Endodermal cell (in vitro differentiated cells): ENCODE results near the gene PHGDH. TPM values are rescaled to one million over a fixed set of nuclear protein-coding genes. Genes with fewer than 3 reads are reported as not detected.
"Not testable (repeated sequence)": the region's sequence is repeated elsewhere in the genome, so short reads cannot be mapped to it uniquely, and the experiment has no call there.

Experiments used
- DNase-seq: peaks from one replicate; pipeline ENCODE4 v3.0.0-alpha.2; 2017
- H3K27ac ChIP-seq: 2 replicates; pipeline ENCODE4 v1.5.1; 2013; ENCODE audit warnings: mild to moderate bottlenecking, low read depth, low read length, moderate library complexity
- H3K27me3 ChIP-seq: 2 replicates; pipeline ENCODE4 v1.6.1; 2013; ENCODE audit warnings: mild to moderate bottlenecking, low read length, moderate library complexity; ENCODE audit not compliant: insufficient read depth, control insufficient read depth, poor library complexity, severe bottlenecking
- H3K36me3 ChIP-seq: 2 replicates; pipeline ENCODE4 v1.7.0; 2013; ENCODE audit warnings: mild to moderate bottlenecking, low read length, moderate library complexity; ENCODE audit not compliant: control insufficient read depth, insufficient read depth
- H3K4me1 ChIP-seq: one replicate; pipeline ENCODE4 v1.7.0; 2013; ENCODE audit warnings: low read length; ENCODE audit not compliant: control insufficient read depth, insufficient read depth
- H3K4me3 ChIP-seq: 2 replicates; pipeline ENCODE4 v1.5.1; 2013; ENCODE audit warnings: mild to moderate bottlenecking, low read length, moderate library complexity
- H3K9ac ChIP-seq: 2 replicates; pipeline ENCODE4 v1.6.1; 2013; ENCODE audit warnings: mild to moderate bottlenecking, low read length, moderate library complexity; ENCODE audit not compliant: poor library complexity, severe bottlenecking; ENCODE audit errors: extremely low read depth
- H3K9me3 ChIP-seq: 2 replicates; pipeline ENCODE4 v1.6.1; 2013; ENCODE audit warnings: mild to moderate bottlenecking, low read length, moderate library complexity; ENCODE audit not compliant: control insufficient read depth
- H3K27ac Mint-ChIP-seq: 2 replicates; pipeline ENCODE4 v1.8.0; 2020; ENCODE audit warnings: mixed read lengths
- H3K27me3 Mint-ChIP-seq: 2 replicates; pipeline ENCODE4 v1.8.0; 2021; ENCODE audit warnings: mild to moderate bottlenecking, mixed read lengths; ENCODE audit not compliant: insufficient read depth
- H3K36me3 Mint-ChIP-seq: 2 replicates; pipeline ENCODE4 v1.8.0; 2020; ENCODE audit warnings: low read depth, mixed read lengths
- H3K4me1 Mint-ChIP-seq: 2 replicates; pipeline ENCODE4 v1.8.0; 2020; ENCODE audit warnings: mixed read lengths
- H3K4me3 Mint-ChIP-seq: 2 replicates; pipeline ENCODE4 v1.8.0; 2020; ENCODE audit warnings: mild to moderate bottlenecking, moderate library complexity, mixed read lengths
- H3K9me3 Mint-ChIP-seq: 2 replicates; pipeline ENCODE4 v1.8.0; 2020; ENCODE audit warnings: mild to moderate bottlenecking, mixed read lengths
- CTCF ChIP-seq: fragments of 200-600 bp; sonication (generic); conservative IDR thresholded peaks from 2 replicates; pipeline ENCODE4 v1.5.0; 2021; ENCODE audit warnings: antibody characterized with exemption, mild to moderate bottlenecking
- WGBS, 2 experiments: methylation state at CpG; one replicate each; pipeline versions ENCODE4 v1.1.5 to v1.1.7; 2013; ENCODE audit warnings: missing lambda C conversion rate in 2 of 2, mixed read lengths in 1 of 2; ENCODE audit not compliant: insufficient coverage in 1 of 2, insufficient read length in 1 of 2; 5-methylcytosine and 5-hydroxymethylcytosine counted together
- total RNA-seq, 2 donors: library from RNA; stranded (reverse); fragmentation: NEBNext Ultra II Directional in 1 of 2; extraction: Animal tissue kit (Norgen Biotek cat#: 25700) in 1 of 2; gene quantifications; 2 replicates in 1 of 2; 3 replicates in 1 of 2; pipeline ENCODE4 v1.2.1, GENCODE V29; 2021

PHGDH gene
- total RNA-seq, 2 donors from 2014 or later, result 156 to 176 TPM

- H3K9me3 ChIP-seq, H3K9ac ChIP-seq, H3K9me3 Mint-ChIP-seq, DNase-seq, H3K4me3 Mint-ChIP-seq, H3K36me3 ChIP-seq, H3K27ac Mint-ChIP-seq, H3K4me3 ChIP-seq, H3K36me3 Mint-ChIP-seq, H3K27me3 Mint-ChIP-seq, H3K27me3 ChIP-seq, H3K27ac ChIP-seq: not testable (repeated sequence)
- 57 to 96% methylated on average over 1 to 4 of the region's 4 CpGs for WGBS, 2 experiments
- H3K4me1 ChIP-seq, result peaks cover 10% of the 10 kb centered on the region
- peaks cover 22% of the 10 kb centered on the region for H3K4me1 Mint-ChIP-seq
These were observed 74.8 kb downstream of the PHGDH start for GRCh38 chr1:119786473-119787050.

- Mint-ChIP-seq H3K36me3 (no peaks in the 10 kb centered on the region), H3K4me1 (peaks cover 23% of the 10 kb centered on the region), H3K27ac (no peak overlapping the region), H3K4me3 (no peak overlapping the region), H3K9me3 (peaks cover 3% of the 10 kb centered on the region), H3K27me3 (no peaks in the 10 kb centered on the region)
- H3K4me3 ChIP-seq, result no peak overlapping the region
- H3K4me1 ChIP-seq, result peaks cover 10% of the 10 kb centered on the region
- WGBS, 2 experiments, result 43% methylated on average over 2 of the region's 2 CpGs; no CpG with 5 or more reads in 1 of the 2 experiments
- H3K27me3 ChIP-seq, result no peaks in the 10 kb centered on the region
- no peaks in the 10 kb centered on the region for H3K9me3 ChIP-seq
- no peak for TF ChIP-seq CTCF
- no peak overlapping the region for H3K27ac ChIP-seq
- H3K9ac ChIP-seq, result no peak overlapping the region
- DNase-seq, result no peak
- H3K36me3 ChIP-seq, result no peaks in the 10 kb centered on the region
These were observed 76.0 kb downstream of the PHGDH start for GRCh38 chr1:119787776-119788175.

DNA sequence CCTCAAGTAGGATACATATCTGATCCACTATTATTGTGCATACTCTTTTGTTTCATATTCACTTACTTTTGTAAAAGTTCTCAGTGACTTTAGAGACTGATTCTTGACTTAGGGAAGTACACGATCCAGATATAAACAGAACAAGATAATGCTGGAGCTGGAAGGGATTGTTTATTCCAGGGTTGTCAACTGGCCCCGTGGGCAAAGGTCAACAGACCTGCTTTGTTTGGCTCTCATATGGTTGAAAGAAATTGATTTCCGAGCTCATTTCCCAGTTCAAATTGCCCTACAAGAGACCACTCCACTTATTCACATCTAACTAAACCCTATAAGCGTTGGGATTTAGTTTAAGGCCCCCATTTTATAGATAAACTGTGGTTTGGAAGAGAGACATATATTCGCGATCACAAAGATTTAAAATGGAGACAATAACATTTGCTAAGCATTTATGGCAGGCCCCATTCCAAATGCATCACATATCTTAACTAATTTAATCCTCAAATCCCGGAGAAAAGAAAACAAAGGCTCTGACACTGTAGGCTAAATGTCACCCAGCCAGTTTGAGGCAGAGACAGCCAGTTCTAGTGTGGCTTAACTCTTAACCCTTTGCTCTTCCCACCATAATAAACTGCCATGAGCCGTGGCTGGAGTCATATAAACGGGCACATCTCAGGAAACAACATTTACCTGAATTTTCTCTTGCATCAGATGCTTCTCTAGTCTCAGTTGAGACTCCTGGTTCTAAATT is 78.9 kb downstream of the PHGDH start:
- H3K27ac Mint-ChIP-seq, result peak overlapping the region; percentile 82

More for the DNA sequence above, 78.9 kb downstream of the PHGDH start:
- peak overlapping the region; percentile 23 for H3K4me3 ChIP-seq
- H3K36me3 ChIP-seq, result no peaks in the 10 kb centered on the region
- H3K27ac ChIP-seq, result peak overlapping the region; percentile 36
- H3K4me1 ChIP-seq, result peaks cover 4% of the 10 kb centered on the region
- no peaks in the 10 kb centered on the region for H3K27me3 ChIP-seq
- H3K36me3 Mint-ChIP-seq, result no peaks in the 10 kb centered on the region
- H3K4me3 Mint-ChIP-seq, result no peak overlapping the region
- 72 to 93% methylated on average over 6 to 9 of the region's 9 CpGs for WGBS, 2 experiments
- no peaks in the 10 kb centered on the region for H3K27me3 Mint-ChIP-seq
- no peak overlapping the region for H3K9ac ChIP-seq
- TF ChIP-seq CTCF, result no peak
- DNase-seq, result no peak
- H3K4me1 Mint-ChIP-seq, result peaks cover 20% of the 10 kb centered on the region
- H3K9me3 ChIP-seq, result no peaks in the 10 kb centered on the region
- peaks cover 3% of the 10 kb centered on the region for H3K9me3 Mint-ChIP-seq
